HepG2 (cell line): ENCODE data around the gene TSPAN9. TPM values are rescaled to one million over a fixed set of nuclear protein-coding genes. Genes with fewer than 3 reads are reported as not detected.

ENCODE experiments used
- ATAC-seq: fragments of 200-7000 bp; cut with Tn5 transposase; 3 replicates; pipeline ENCODE4 v1.9.1; 2020; ENCODE audit warnings: mild to moderate bottlenecking, moderate library complexity
- BruUV-seq: library from RNA; stranded (reverse); fragments of 400-500 nt; replicated peaks from 2 replicates; lab custom pipeline; 2021; lab: Mats Ljungman, UMichigan
- CTCF ChIA-PET: fragments of 300-600 bp; formaldehyde crosslinking; extraction: SDS; loops from one replicate; lab custom pipeline; 2021; ENCODE audit warnings: low total read pairs, inconsistent platforms, low intra/inter-chr PET ratio; lab: Yijun Ruan, JAX
- POLR2A ChIA-PET: fragments of 350-600 bp; sonication (Branson Sonifier 250); formaldehyde crosslinking; loops from one replicate; lab custom pipeline; 2020; ENCODE audit warnings: antibody characterized with exemption, inconsistent platforms; lab: Yijun Ruan, JAX
- DNase-seq: peaks from one replicate; pipeline ENCODE4 v3.0.0-alpha.2; 2015; ENCODE audit warnings: low spot score
- FAIRE-seq: peaks from 3 replicates; lab custom pipeline; 2011; peaks lifted over from hg19 to GRCh38; lab: Jason Lieb, UNC
- H2AFZ ChIP-seq: one replicate; pipeline ENCODE4 v1.6.1; 2011; ENCODE audit warnings: low read length, inconsistent platforms
- H3K27ac ChIP-seq: fragments of 300-600 bp; 3 replicates; pipeline ENCODE4 v1.8.0; 2011; ENCODE audit warnings: mixed run types, mild to moderate bottlenecking, mixed read lengths, low read length, inconsistent platforms; ENCODE audit not compliant: insufficient read depth; ENCODE audit errors: extremely low read length
- H3K27me3 ChIP-seq, 2 experiments: fragments of 200-600 bp in 1 of 2; 2 replicates in 1 of 2; 3 replicates in 1 of 2; pipeline versions ENCODE4 v1.6.0 to v1.8.0; 2011; ENCODE audit warnings: low read length in 2 of 2, mild to moderate bottlenecking in 2 of 2, moderate library complexity in 2 of 2, inconsistent platforms in 1 of 2; ENCODE audit not compliant: insufficient read depth in 2 of 2, control insufficient read depth in 1 of 2
- H3K36me3 ChIP-seq, 2 experiments: fragments of 200-600 bp in 1 of 2; replicated peaks in 1 of 2; 2 replicates in 1 of 2; 3 replicates in 1 of 2; pipeline versions ENCODE4 v1.5.1 to v1.8.0; 2011; ENCODE audit warnings: low read length in 2 of 2, inconsistent platforms in 1 of 2; ENCODE audit not compliant: insufficient read depth in 2 of 2, control insufficient read depth in 1 of 2
- H3K4me1 ChIP-seq: 2 replicates; pipeline ENCODE4 v1.5.1; 2012; ENCODE audit warnings: low read length, inconsistent platforms; ENCODE audit not compliant: insufficient read depth
- H3K4me2 ChIP-seq: 2 replicates; pipeline ENCODE4 v1.6.0; 2011; ENCODE audit warnings: low read depth, low read length, inconsistent platforms
- H3K4me3 ChIP-seq, 3 experiments: fragments of 200-600 bp in 1 of 3; sonication (generic), shearing (Covaris generic) in 1 of 3; replicated peaks in 1 of 3; 2 replicates each; pipeline ENCODE4 v1.5.1; 2011 to 2016; ENCODE audit warnings: low read length in 3 of 3, inconsistent platforms in 2 of 3, low read depth in 2 of 3, mild to moderate bottlenecking in 2 of 3, control low read depth in 1 of 3, mixed read lengths in 1 of 3; ENCODE audit not compliant: insufficient read depth in 1 of 3
- H3K79me2 ChIP-seq: one replicate; pipeline ENCODE4 v1.6.1; 2011; ENCODE audit warnings: low read length, inconsistent platforms; ENCODE audit not compliant: insufficient read depth
- H3K9ac ChIP-seq: 2 replicates; pipeline ENCODE4 v1.6.0; 2011; ENCODE audit warnings: mild to moderate bottlenecking, low read depth, low read length, inconsistent platforms; ENCODE audit not compliant: insufficient read depth
- H3K9me3 ChIP-seq: 2 replicates; pipeline ENCODE4 v1.5.1; 2012; ENCODE audit warnings: mild to moderate bottlenecking, low read length
- H4K20me1 ChIP-seq: 2 replicates; pipeline ENCODE4 v1.6.0; 2011; ENCODE audit warnings: inconsistent platforms, mild to moderate bottlenecking, low read length, moderate library complexity; ENCODE audit not compliant: insufficient read depth
- HDAC2 ChIP-seq: sonication (generic); formaldehyde crosslinking; IDR thresholded peaks from 2 replicates; pipeline ENCODE4 v1.4.0; 2020; ENCODE audit warnings: missing genetic modification reagents
- POLR2AphosphoS2 ChIP-seq: IDR thresholded peaks from 2 replicates; pipeline ENCODE4 v1.6.1; 2011; ENCODE audit warnings: low read depth, low read length, improper control_type of control experiment
- TAF1 ChIP-seq: sonication (generic); formaldehyde crosslinking; IDR thresholded peaks from 2 replicates; pipeline ENCODE4 v1.4.0; 2020; ENCODE audit warnings: missing genetic modification reagents
- ZNF317 ChIP-seq: sonication (generic); formaldehyde crosslinking; IDR thresholded peaks from 2 replicates; pipeline ENCODE4 v1.5.0; 2020; ENCODE audit warnings: mild to moderate bottlenecking, missing genetic modification reagents
- ZNF484 ChIP-seq: sonication (generic); formaldehyde crosslinking; IDR thresholded peaks from 2 replicates; pipeline ENCODE4 v1.5.1; 2020; ENCODE audit warnings: mild to moderate bottlenecking, low read depth, missing genetic modification reagents, borderline replicate concordance
- ZNF577 ChIP-seq: sonication (generic); formaldehyde crosslinking; IDR thresholded peaks from 2 replicates; pipeline ENCODE4 v1.4.0; 2020; ENCODE audit warnings: mild to moderate bottlenecking, low read depth, missing genetic modification reagents, borderline replicate concordance
- WGBS: methylation state at CpG from one replicate; pipeline ENCODE4 v1.1.6; 2017; ENCODE audit warnings: low lambda C conversion rate; 5-methylcytosine and 5-hydroxymethylcytosine counted together
- in situ Hi-C: cut with HindIII; loops from 2 replicates; pipeline ENCODE4 v1.10.0; 2017; ENCODE audit warnings: low pct_unique_long_range_greater_than_20kb; ENCODE audit not compliant: extremely low pct_ligation_motif_present
- intact Hi-C: fragments of 100-400 bp; cut with micrococcal nuclease; formaldehyde crosslinking; loops from one replicate; pipeline ENCODE4 v1.10.0; 2022; ENCODE audit not compliant: unreplicated experiment
- polyA plus RNA-seq, 8 experiments: library from polyadenylated mRNA; depleted of rRNA in 3 of 8; stranded (reverse) in 7 of 8; unstranded in 1 of 8; fragments of >200 nt; fragmentation: Illumina TruSeq in 4 of 8; extraction: Trizol in 4 of 8; gene quantifications; 2 replicates each; pipeline versions ENCODE4 v1.2.1 to v1.2.3, GENCODE V29; 2011 to 2016; ENCODE audit warnings: low read depth in 4 of 8, missing spikeins in 1 of 8, mixed read lengths in 1 of 8; ENCODE audit not compliant: insufficient read depth in 1 of 8
- total RNA-seq, 5 experiments: library from RNA; depleted of rRNA; stranded (reverse); fragments of >200 nt; fragmentation: Illumina TruSeq; extraction: Trizol; gene quantifications; 2 replicates each; pipeline ENCODE4 v1.2.3, GENCODE V29; 2016; ENCODE audit warnings: low read depth in 1 of 5

TSPAN9 gene
- total and polyA plus RNA-seq, 2 of the 13 experiments (the other 11 are each of a cell fraction or from before 2014, with no cell fraction given): 18.1 to 42.3 TPM

DNA sequence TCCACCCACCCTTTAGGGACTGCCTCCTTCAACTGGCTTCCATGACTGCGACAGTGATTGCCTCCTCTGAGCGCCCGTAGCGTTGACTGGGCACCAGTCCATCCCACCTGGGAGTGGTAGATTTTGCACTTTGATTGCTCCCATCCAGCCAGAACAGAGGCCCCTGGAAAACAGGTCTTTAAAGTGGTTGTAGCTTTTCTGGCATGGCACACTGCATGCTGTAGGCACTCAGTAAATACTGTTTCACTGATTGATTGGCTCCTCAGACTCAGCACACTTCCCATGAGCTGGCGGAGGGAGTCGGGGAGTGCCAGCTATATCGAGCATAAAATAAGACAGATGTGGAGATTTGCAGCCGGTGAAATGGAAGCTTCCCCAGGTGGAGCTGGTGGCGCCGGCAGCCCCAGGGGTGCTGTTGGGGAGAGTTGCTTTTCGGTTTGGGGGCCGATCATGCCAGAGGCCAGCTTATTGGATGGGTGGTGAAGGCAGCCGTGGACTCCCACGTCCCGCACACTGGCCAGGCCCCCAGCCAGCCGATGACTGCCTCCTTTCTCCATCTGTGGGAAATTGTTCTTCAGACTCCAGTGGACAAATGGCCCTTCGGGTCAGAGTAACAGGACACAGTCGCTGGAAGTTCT, 200.2 kb downstream of the TSPAN9 start (continued):
- TF ChIP-seq TAF1 (CRISPR knock-in tag): no peak
- TF ChIP-seq ZNF484: no peak
- TF ChIP-seq HDAC2 (CRISPR knock-in tag): no peak
- no peak for TF ChIP-seq POLR2AphosphoS2
- TF ChIP-seq ZNF317 (CRISPR knock-in tag): no peak

DNA sequence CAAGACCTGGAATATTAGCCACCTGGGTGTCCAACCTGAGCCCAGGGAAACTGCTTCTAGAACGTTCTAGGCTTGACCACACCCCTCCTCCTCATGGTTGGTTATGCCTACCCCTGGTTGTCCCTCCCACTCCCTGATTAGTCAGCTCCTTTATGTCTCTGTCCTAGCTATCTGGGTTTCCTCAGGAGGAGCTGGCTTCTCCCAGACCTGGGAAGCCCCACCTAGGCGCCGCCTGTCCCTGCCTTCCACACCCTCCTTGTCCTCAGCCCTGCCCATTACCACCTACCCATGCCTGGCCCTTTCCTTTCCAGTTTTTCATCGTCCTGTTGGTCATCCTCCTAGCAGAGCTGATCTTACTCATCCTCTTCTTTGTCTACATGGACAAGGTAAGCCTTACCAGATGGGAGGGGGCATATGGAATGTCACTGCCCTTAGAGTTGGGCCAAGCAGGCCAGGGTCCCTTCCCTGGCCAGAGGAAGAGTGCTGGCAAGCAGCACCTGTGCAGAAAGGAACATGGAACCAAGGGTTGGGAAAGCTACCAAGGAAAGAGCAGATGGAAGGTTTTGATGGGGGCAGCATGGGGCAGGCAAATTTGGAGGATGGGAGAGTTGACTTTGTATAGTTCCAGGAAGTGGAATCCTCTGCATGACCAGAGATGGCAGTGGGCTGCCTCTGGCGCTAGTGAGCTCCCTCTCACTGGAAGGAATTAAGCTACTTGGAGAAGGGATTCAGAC, 201.7 kb downstream of the TSPAN9 start:
- FAIRE-seq: no peak
- POLR2A ChIA-PET: no interaction called here
- Histone ChIP-seq H3K27ac (no peak overlapping the region), H3K9ac (no peak overlapping the region)
- TF ChIP-seq ZNF577 (CRISPR knock-in tag): no peak
- TF ChIP-seq, all 625 proteins: peak for 0
- Histone ChIP-seq H4K20me1 (peaks cover 17% of the 10 kb centered on the region; the same call in 1 of the 2 replicates), H3K79me2 (no peaks in the 10 kb centered on the region), H3K9me3 (no peaks in the 10 kb centered on the region), H3K27me3 (no peaks in the 10 kb centered on the region), H3K4me2 (no peak overlapping the region), H2AFZ (no peak overlapping the region), H3K36me3 (peaks cover 8 to 24% of the 10 kb centered on the region in 2 experiments; a peak in 3 of 5 replicates), H3K4me3 (no peak overlapping the region), H3K4me1 (no peaks in the 10 kb centered on the region)
- BruUV-seq: no TSS peak
- ATAC-seq: no peak
- WGBS: 95% methylated on average over 5 of the region's 5 CpGs
- intact Hi-C loops (no loop called here), in situ Hi-C loops (loop anchor here (10.0 kb wide), 1 partner anchor 204 kb away; the partner anchor contains the start of gene TSPAN9)
- DNase-seq: no peak
- CTCF ChIA-PET: no interaction called here
